ENCODE measurements around the gene CIRBP. TPM values are rescaled to one million over a fixed set of nuclear protein-coding genes. Genes with fewer than 3 reads are reported as not detected.

Gene CIRBP
- total RNA-seq, 1 experiment from 2014 or later = 263 TPM

DNA sequence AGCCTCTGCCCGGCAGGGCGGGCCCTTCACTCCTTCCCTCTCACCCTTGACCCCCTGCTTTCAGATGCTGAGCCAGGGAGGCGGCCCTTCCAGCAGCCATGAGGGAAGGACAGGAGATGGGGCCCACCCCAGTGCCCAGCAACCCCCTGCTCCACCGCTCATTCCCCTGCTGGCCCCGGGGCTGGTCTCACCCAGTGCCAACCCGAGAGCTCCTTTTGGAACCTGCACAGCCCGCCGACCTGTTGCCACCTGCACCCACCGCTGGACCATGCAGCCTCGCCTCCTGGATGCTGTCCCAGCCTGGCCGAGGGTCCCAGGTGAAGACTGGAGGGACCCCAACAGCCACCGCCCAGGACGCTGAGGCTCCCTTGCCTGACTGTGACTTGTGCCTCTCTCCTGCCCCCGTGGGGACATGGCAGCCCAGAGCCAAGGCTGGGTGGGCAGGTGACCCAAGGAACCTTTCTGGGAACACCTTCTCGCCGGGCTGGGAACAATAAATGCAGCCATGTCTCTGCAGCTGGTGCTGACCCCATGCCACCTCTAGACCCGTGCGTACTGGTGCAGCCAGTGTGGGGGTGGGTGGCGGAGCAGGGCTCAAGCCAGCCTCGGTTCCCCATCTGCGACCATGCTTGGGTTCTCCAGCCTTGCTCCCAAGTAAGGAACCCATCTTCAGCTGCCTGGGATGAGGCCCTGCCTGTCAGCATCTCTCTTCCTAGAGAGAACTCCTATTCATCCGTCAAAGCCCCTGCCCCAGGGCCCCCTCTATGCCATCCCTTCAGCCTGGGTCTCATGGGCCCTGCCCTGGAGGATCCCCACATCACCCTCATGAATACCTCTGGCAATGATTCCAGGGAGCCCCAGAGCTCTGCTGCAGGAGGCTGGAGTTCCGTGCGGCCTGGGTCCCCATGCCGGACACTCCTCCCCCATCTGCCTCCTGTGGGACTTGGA, 9.9 kb downstream of the CIRBP start:
- Histone ChIP-seq H2AFZ (ENCODE audit: low read length) (no peak overlapping the region), H3K9ac (ENCODE audit: extremely low read depth, insufficient read length, low read length) (no peak overlapping the region), H3K4ac (ENCODE audit: low read depth, low read length) (no peak overlapping the region), H3K23ac (ENCODE audit: insufficient read length, low read depth, low read length) (no peak overlapping the region), H3K23me2 (ENCODE audit: insufficient read length, low read depth, low read length, poor library complexity, severe bottlenecking) (peaks cover 9% of the 10 kb centered on the region), H3K9me3 (ENCODE audit: control insufficient read depth, low read depth, low read length) (no peaks in the 10 kb centered on the region), H4K5ac (ENCODE audit: insufficient read length, low read depth, low read length) (no peak overlapping the region), H3K27me3 (ENCODE audit: insufficient read depth, low read length) (no peaks in the 10 kb centered on the region), H2BK20ac (ENCODE audit: low read depth, low read length, poor library complexity, severe bottlenecking) (no peak overlapping the region), H3K56ac (ENCODE audit: insufficient read length, low read depth, low read length) (no peak overlapping the region), H3K18ac (ENCODE audit: insufficient read length, low read depth, low read length) (no peak overlapping the region), H3K27ac (ENCODE audit: insufficient read length, low read depth, low read length) (no peak overlapping the region), H4K20me1 (ENCODE audit: control insufficient read depth, insufficient read depth, insufficient read length) (no peaks in the 10 kb centered on the region), H2BK5ac (ENCODE audit: insufficient read length, low read length) (no peak overlapping the region), H3K79me2 (ENCODE audit: insufficient read depth, low read length) (no peaks in the 10 kb centered on the region), H2BK120ac (ENCODE audit: low read depth, low read length, poor library complexity, severe bottlenecking) (no peak overlapping the region), H2BK15ac (ENCODE audit: low read depth, low read length) (no peak overlapping the region), H3K4me1 (ENCODE audit: insufficient read depth, low read length) (no peaks in the 10 kb centered on the region), H3K14ac (ENCODE audit: insufficient read depth, low read length) (no peak overlapping the region), H2BK12ac (ENCODE audit: insufficient read length, low read depth, low read length) (no peak overlapping the region), H3K4me2 (ENCODE audit: insufficient read depth, insufficient read length, low read length) (no peak overlapping the region), H2AK5ac (ENCODE audit: insufficient read length, low read length) (no peak overlapping the region), H3T11ph (ENCODE audit: low read length) (no peak overlapping the region), H4K91ac (ENCODE audit: insufficient read length, low read depth, low read length) (no peak overlapping the region), H3K79me1 (ENCODE audit: insufficient read depth, low read depth, low read length, poor library complexity, severe bottlenecking) (no peaks in the 10 kb centered on the region), H4K8ac (replicated peaks; ENCODE audit: insufficient read length, low read depth, low read length) (no peak overlapping the region)
- TF ChIP-seq, protein P1, sequence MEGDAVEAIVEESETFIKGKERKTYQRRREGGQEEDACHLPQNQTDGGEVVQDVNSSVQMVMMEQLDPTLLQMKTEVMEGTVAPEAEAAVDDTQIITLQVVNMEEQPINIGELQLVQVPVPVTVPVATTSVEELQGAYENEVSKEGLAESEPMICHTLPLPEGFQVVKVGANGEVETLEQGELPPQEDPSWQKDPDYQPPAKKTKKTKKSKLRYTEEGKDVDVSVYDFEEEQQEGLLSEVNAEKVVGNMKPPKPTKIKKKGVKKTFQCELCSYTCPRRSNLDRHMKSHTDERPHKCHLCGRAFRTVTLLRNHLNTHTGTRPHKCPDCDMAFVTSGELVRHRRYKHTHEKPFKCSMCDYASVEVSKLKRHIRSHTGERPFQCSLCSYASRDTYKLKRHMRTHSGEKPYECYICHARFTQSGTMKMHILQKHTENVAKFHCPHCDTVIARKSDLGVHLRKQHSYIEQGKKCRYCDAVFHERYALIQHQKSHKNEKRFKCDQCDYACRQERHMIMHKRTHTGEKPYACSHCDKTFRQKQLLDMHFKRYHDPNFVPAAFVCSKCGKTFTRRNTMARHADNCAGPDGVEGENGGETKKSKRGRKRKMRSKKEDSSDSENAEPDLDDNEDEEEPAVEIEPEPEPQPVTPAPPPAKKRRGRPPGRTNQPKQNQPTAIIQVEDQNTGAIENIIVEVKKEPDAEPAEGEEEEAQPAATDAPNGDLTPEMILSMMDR (conservative IDR thresholded peaks at IDR 0.05) = no peak
- no peak for DNase-seq
- Mint-ChIP-seq H3K9me3 (no peaks in the 10 kb centered on the region), H3K36me3 (ENCODE audit: insufficient read depth in 1 of 3, low read depth in 3 of 3) (peaks cover 3 to 41% (median 19%) of the 10 kb centered on the region in 3 experiments; a peak in 6 of 7 replicates), H3K4me1 (peaks cover 12 to 16% of the 10 kb centered on the region in 2 experiments), H3K4me3 (no peak overlapping the region), H3K27ac (no peak overlapping the region), H3K27me3 (ENCODE audit: low read depth) (peaks cover 1% of the 10 kb centered on the region)
- no CpG with 5 or more reads among the region's 25 CpGs for WGBS (ENCODE audit: extremely low coverage, insufficient read length, low lambda C conversion rate)
